Stimulated activated naive CD8-positive, alpha-beta T cell treated with anti-CD3 and anti-CD28 coated beads, Interleukin-15, Interleukin-2, amounts not matched to agents 100 ng/mL and 50 ng/mL, for 24 hours (primary cell): ENCODE data around the gene FBXO38.

Experiments
- H3K27ac Mint-ChIP-seq: one replicate; pipeline ENCODE4 v1.8.0; 2021; ENCODE audit warnings: mild to moderate bottlenecking, mixed read lengths
- H3K27me3 Mint-ChIP-seq: one replicate; pipeline ENCODE4 v1.8.0; 2021; ENCODE audit warnings: mixed read lengths
- H3K36me3 Mint-ChIP-seq: one replicate; pipeline ENCODE4 v1.8.0; 2021; ENCODE audit warnings: low read depth, mixed read lengths
- H3K4me1 Mint-ChIP-seq: one replicate; pipeline ENCODE4 v1.8.0; 2021; ENCODE audit warnings: low read depth, mixed read lengths
- H3K4me3 Mint-ChIP-seq: one replicate; pipeline ENCODE4 v1.8.0; 2021; ENCODE audit warnings: mild to moderate bottlenecking, mixed read lengths
- H3K9me3 Mint-ChIP-seq: one replicate; pipeline ENCODE4 v1.8.0; 2021; ENCODE audit warnings: mixed read lengths

FBXO38 gene

GRCh38 chr5:148383564-148384379 lies at the start of gene FBXO38:
Gene FBXO38 (plus strand): TSS chr5:148383958. CDS start chr5:148394777, 10,819 bp downstream.
- Mint-ChIP-seq H3K4me1 (peaks cover 63% of the 10 kb centered on the region), H3K4me3 (peak within 1 kb of the TSS; percentile 95), H3K36me3 (peaks cover 22% of the 10 kb centered on the region), H3K9me3 (peaks cover 1% of the 10 kb centered on the region), H3K27me3 (no peaks in the 10 kb centered on the region), H3K27ac (peak within 1 kb of the TSS; percentile 98)

- no peak within 1 kb of the TSS for H3K27ac Mint-ChIP-seq
- H3K27me3 Mint-ChIP-seq: peaks cover under 1% of the 10 kb centered on the region
- H3K4me1 Mint-ChIP-seq: no peaks in the 10 kb centered on the region
- peaks cover 10% of the 10 kb centered on the region for H3K9me3 Mint-ChIP-seq
- H3K36me3 Mint-ChIP-seq: no peaks in the 10 kb centered on the region
- no peak within 1 kb of the TSS for H3K4me3 Mint-ChIP-seq
These were observed 48.5 kb upstream of the FBXO38 start, which contains the start of gene SPINK9 for GRCh38 chr5:148335259-148335658. Gene SPINK9 (plus strand): TSS chr5:148335559. CDS start chr5:148335614, 55 bp downstream.

- no peak overlapping the region for H3K27ac Mint-ChIP-seq
- H3K36me3 Mint-ChIP-seq: no peaks in the 10 kb centered on the region
- no peaks in the 10 kb centered on the region for H3K27me3 Mint-ChIP-seq
- H3K4me1 Mint-ChIP-seq: no peaks in the 10 kb centered on the region
- H3K4me3 Mint-ChIP-seq: no peak overlapping the region
- H3K9me3 Mint-ChIP-seq: peaks cover 4% of the 10 kb centered on the region
These were observed 46.9 kb upstream of the FBXO38 start for GRCh38 chr5:148336704-148337435.

GRCh38 chr5:148342371-148343045 lies 41.2 kb upstream of the FBXO38 start:
- no peaks in the 10 kb centered on the region for H3K9me3 Mint-ChIP-seq
- no peaks in the 10 kb centered on the region for H3K36me3 Mint-ChIP-seq
- no peak overlapping the region for H3K27ac Mint-ChIP-seq
- H3K4me1 Mint-ChIP-seq: no peaks in the 10 kb centered on the region
- no peaks in the 10 kb centered on the region for H3K27me3 Mint-ChIP-seq
- H3K4me3 Mint-ChIP-seq: no peak overlapping the region

GRCh38 chr5:148343046-148343407 lies 40.7 kb upstream of the FBXO38 start:
- Mint-ChIP-seq H3K27me3 (no peaks in the 10 kb centered on the region), H3K4me1 (no peaks in the 10 kb centered on the region), H3K27ac (no peak overlapping the region), H3K4me3 (no peak overlapping the region), H3K36me3 (no peaks in the 10 kb centered on the region), H3K9me3 (no peaks in the 10 kb centered on the region)

GRCh38 chr5:148343603-148344487 lies 39.9 kb upstream of the FBXO38 start:
- Mint-ChIP-seq H3K27me3 (no peaks in the 10 kb centered on the region), H3K4me3 (no peak overlapping the region), H3K4me1 (no peaks in the 10 kb centered on the region), H3K27ac (no peak overlapping the region), H3K36me3 (no peaks in the 10 kb centered on the region), H3K9me3 (no peaks in the 10 kb centered on the region)

GRCh38 chr5:148347706-148348105 lies 36.1 kb upstream of the FBXO38 start:
- no peaks in the 10 kb centered on the region for H3K27me3 Mint-ChIP-seq
- no peak overlapping the region for H3K4me3 Mint-ChIP-seq
- no peaks in the 10 kb centered on the region for H3K9me3 Mint-ChIP-seq
- no peak overlapping the region for H3K27ac Mint-ChIP-seq
- no peaks in the 10 kb centered on the region for H3K4me1 Mint-ChIP-seq
- H3K36me3 Mint-ChIP-seq: no peaks in the 10 kb centered on the region

GRCh38 chr5:148352696-148353095 lies 31.1 kb upstream of the FBXO38 start:
- no peak overlapping the region for H3K4me3 Mint-ChIP-seq
- H3K27me3 Mint-ChIP-seq: no peaks in the 10 kb centered on the region
- H3K9me3 Mint-ChIP-seq: no peaks in the 10 kb centered on the region
- no peaks in the 10 kb centered on the region for H3K36me3 Mint-ChIP-seq
- no peak overlapping the region for H3K27ac Mint-ChIP-seq
- H3K4me1 Mint-ChIP-seq: no peaks in the 10 kb centered on the region

- Mint-ChIP-seq H3K4me3 (no peak overlapping the region), H3K27me3 (no peaks in the 10 kb centered on the region), H3K36me3 (no peaks in the 10 kb centered on the region), H3K4me1 (no peaks in the 10 kb centered on the region), H3K27ac (no peak overlapping the region), H3K9me3 (no peaks in the 10 kb centered on the region)
These were observed 30.1 kb upstream of the FBXO38 start for GRCh38 chr5:148353634-148354033.

- Mint-ChIP-seq H3K4me3 (no peak overlapping the region), H3K4me1 (no peaks in the 10 kb centered on the region), H3K27ac (no peak overlapping the region), H3K27me3 (no peaks in the 10 kb centered on the region), H3K9me3 (peaks cover 12% of the 10 kb centered on the region), H3K36me3 (peaks cover 5% of the 10 kb centered on the region)
These were observed 19.4 kb upstream of the FBXO38 start for GRCh38 chr5:148364343-148364742.

- Mint-ChIP-seq H3K36me3 (peaks cover 10% of the 10 kb centered on the region), H3K9me3 (peaks cover 12% of the 10 kb centered on the region), H3K27ac (no peak overlapping the region), H3K4me3 (no peak overlapping the region), H3K4me1 (no peaks in the 10 kb centered on the region), H3K27me3 (no peaks in the 10 kb centered on the region)
These were observed 15.5 kb upstream of the FBXO38 start for GRCh38 chr5:148368299-148368698.

- Mint-ChIP-seq H3K4me1 (no peaks in the 10 kb centered on the region), H3K27ac (no peak overlapping the region), H3K4me3 (no peak overlapping the region), H3K9me3 (peaks cover 12% of the 10 kb centered on the region), H3K36me3 (peaks cover 15% of the 10 kb centered on the region), H3K27me3 (no peaks in the 10 kb centered on the region)
These were observed 11.5 kb upstream of the FBXO38 start for GRCh38 chr5:148372166-148372725.

- peaks cover 19% of the 10 kb centered on the region for H3K36me3 Mint-ChIP-seq
- H3K27ac Mint-ChIP-seq: no peak overlapping the region
- H3K4me3 Mint-ChIP-seq: no peak overlapping the region
- no peaks in the 10 kb centered on the region for H3K27me3 Mint-ChIP-seq
- H3K4me1 Mint-ChIP-seq: no peaks in the 10 kb centered on the region
- H3K9me3 Mint-ChIP-seq: peaks cover 11% of the 10 kb centered on the region
These were observed 10.9 kb upstream of the FBXO38 start for GRCh38 chr5:148372893-148373292.
